Measurements from ENCODE around the gene MOB3B. TPM values are rescaled to one million over a fixed set of nuclear protein-coding genes. Genes with fewer than 3 reads are reported as not detected.

Gene MOB3B
- total RNA-seq, 4 donors from 2014 or later: 16.2 to 23.7 (median 19.7) TPM

DNA sequence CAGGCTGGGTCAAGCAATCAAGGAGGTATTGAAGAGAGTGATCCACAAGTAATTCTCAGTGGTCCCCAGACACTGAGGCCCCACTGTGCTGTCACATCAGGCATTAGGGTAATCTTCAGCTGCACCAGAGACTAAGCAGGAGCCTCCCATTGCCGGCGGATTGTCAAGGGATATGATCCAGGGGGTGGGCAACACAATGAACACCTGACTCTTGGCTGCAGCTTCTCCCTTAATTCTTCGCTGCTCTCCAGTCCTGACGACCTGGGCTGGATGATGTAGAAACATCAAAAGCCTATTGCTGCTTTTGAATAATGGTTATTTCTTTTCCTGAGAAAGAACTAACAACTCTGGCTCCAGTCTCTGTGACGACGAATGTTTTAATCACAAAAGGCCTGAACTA, 83.9 kb downstream of the MOB3B start:
- TF ChIP-seq, protein P1, sequence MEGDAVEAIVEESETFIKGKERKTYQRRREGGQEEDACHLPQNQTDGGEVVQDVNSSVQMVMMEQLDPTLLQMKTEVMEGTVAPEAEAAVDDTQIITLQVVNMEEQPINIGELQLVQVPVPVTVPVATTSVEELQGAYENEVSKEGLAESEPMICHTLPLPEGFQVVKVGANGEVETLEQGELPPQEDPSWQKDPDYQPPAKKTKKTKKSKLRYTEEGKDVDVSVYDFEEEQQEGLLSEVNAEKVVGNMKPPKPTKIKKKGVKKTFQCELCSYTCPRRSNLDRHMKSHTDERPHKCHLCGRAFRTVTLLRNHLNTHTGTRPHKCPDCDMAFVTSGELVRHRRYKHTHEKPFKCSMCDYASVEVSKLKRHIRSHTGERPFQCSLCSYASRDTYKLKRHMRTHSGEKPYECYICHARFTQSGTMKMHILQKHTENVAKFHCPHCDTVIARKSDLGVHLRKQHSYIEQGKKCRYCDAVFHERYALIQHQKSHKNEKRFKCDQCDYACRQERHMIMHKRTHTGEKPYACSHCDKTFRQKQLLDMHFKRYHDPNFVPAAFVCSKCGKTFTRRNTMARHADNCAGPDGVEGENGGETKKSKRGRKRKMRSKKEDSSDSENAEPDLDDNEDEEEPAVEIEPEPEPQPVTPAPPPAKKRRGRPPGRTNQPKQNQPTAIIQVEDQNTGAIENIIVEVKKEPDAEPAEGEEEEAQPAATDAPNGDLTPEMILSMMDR (IDR thresholded peaks at IDR 0.05): no peak
- H3K4me1 ChIP-seq: peaks cover 0 to 3% (median 0%) of the 10 kb centered on the region in 4 donors
- H3K9me3 ChIP-seq: no peaks in the 10 kb centered on the region
- H3K27ac ChIP-seq: no peak overlapping the region
- no peaks in the 10 kb centered on the region for H3K36me3 ChIP-seq
- DNase-seq (ENCODE audit: low spot score in 2 of 2): no peak
- H3K4me3 ChIP-seq: no peak overlapping the region
- no peaks in the 10 kb centered on the region for H3K27me3 ChIP-seq
- WGBS, 2 donors: 76% methylated on average over 6 of the region's 6 CpGs

DNA sequence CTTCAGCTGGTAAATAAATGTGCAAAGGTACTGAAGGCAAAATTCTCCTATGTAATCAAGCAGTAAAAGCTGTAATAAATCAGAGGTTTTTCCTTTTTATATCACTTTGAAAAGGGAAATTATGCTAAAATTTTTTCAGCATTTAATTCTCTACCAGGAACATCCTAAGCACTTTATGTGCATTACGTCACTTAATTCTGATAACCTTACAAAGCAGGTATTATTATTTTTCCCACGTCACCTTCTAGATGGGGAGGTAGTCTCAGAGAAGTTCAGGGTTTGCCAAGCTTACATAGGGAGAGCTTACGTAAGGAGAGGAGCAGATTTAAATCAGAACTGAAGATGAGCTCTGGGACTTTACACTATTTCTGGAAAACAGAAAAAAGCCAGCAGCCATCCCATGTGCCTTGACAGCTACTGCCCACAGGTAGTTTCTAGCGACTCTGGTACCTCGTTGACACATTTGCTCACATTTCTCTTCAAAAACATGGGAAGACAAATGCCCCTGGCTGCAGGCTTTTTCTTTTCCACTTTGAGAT, 84.5 kb downstream of the MOB3B start:
- Histone ChIP-seq H3K4me3 (no peak overlapping the region), H3K27ac (no peak overlapping the region), H3K9me3 (no peaks in the 10 kb centered on the region), H3K27me3 (no peaks in the 10 kb centered on the region), H3K36me3 (no peaks in the 10 kb centered on the region), H3K4me1 (no peaks in the 10 kb centered on the region)
- no peak for TF ChIP-seq POLR2A (IDR thresholded peaks at IDR 0.05)
- no peak for TF ChIP-seq EP300 (IDR thresholded peaks at IDR 0.05)
- TF ChIP-seq, protein P1 (IDR thresholded peaks at IDR 0.05): no peak
- WGBS, 2 donors: 93 to 95% methylated on average over 5 of the region's 5 CpGs
- DNase-seq (ENCODE audit: low spot score in 2 of 2): no peak

DNA sequence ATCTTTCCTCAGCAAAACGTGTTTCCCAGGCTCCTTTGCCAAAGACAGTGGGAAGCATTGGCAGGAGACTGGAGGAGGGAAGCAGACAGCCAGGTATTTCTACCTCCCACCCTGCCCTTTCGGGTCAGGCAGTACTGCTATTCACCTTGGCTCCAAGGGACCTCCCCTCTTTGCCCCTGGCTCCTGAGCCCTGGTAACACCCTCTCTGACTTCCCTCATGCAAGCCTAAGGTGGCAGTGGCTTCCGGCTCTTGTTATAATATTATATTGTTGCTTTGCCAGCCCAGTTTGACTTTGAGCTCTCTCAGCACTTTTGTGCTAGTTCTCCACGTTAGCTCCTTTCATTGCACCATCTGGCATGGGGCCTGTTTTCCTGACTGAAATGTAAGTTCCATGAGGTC, 87.2 kb downstream of the MOB3B start:
- DNase-seq (ENCODE audit: low spot score in 2 of 2): peak in 1 of 2 donors; percentile 10
- H3K4me1 ChIP-seq: peaks cover 0 to 9% (median 4%) of the 10 kb centered on the region in 4 donors
- no peaks in the 10 kb centered on the region for H3K36me3 ChIP-seq
- H3K27me3 ChIP-seq: no peaks in the 10 kb centered on the region
- TF ChIP-seq EP300 (IDR thresholded peaks at IDR 0.05) (no peak), POLR2A (IDR thresholded peaks at IDR 0.05) (no peak)
- TF ChIP-seq, protein P1 (IDR thresholded peaks at IDR 0.05): no peak
- H3K9me3 ChIP-seq: no peaks in the 10 kb centered on the region
- WGBS, 2 donors: 67 to 73% methylated on average over 4 of the region's 4 CpGs
- no peak overlapping the region for H3K4me3 ChIP-seq
- H3K27ac ChIP-seq: no peak overlapping the region

DNA sequence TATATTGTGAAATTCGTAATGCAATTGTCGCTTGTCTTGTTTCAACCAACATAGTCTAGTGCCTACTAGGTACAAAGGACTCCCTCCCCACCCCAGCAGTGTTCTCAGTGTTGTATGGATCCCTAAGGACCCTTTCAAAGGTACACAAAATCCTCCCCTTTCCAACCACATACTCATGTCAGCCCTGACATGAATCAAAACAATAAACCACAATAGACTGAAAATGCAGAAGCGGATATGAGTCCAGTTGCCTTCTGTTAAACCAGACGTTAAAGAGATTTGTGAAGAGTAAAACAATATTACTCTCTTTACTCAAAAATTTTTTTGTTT, 87.9 kb downstream of the MOB3B start:
- Histone ChIP-seq H3K4me1 (peaks cover 0 to 16% (median 8%) of the 10 kb centered on the region in 4 donors), H3K9me3 (no peaks in the 10 kb centered on the region), H3K36me3 (no peaks in the 10 kb centered on the region), H3K27ac (no peak overlapping the region), H3K4me3 (no peak overlapping the region), H3K27me3 (no peaks in the 10 kb centered on the region)
- DNase-seq (ENCODE audit: low spot score in 2 of 2): no peak
- WGBS, 2 donors: 94 to 95% methylated on average over 4 of the region's 4 CpGs
- TF ChIP-seq EP300 (IDR thresholded peaks at IDR 0.05) (no peak), POLR2A (IDR thresholded peaks at IDR 0.05) (no peak)
- TF ChIP-seq, protein P1 (IDR thresholded peaks at IDR 0.05): no peak

DNA sequence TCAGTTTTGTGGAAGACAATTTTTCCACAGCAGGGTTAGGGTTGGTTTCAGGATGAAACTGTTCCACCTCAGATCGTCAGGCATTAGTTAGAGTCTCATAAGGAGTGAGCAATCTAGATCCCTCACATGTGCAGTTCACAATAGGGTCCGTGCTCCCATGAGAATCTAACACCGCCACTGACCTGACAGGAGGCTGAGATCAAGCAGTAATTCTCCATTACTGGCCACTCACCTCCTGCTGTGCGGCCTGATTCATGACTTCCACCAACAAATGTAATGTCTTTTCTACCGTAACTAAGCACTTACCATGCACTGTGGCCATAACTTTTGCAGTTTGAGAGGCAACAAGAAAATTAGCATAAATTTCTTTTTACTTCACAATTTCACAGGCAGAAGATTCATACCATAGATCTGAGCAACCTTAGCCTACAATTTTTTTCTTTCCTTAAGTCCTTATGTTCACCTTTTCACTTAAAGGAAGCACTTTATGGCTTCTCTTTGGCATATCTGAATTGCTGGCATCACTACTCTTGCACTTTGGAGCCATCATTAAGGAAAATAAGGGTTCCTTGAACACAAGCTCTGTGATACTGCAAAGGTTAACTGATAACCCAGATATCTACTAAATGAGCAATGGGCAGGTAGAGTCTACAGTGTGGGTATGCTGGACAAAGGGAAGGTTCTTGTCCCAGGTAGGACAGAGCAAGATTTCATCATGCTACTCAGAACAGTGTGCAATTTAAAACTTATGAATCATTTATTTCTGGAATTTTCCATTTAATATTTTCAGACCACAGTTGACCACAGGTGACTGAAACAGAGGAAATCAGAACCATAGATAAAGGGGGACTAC, 88.5 kb downstream of the MOB3B start:
- DNase-seq (ENCODE audit: low spot score in 2 of 2): no peak
- no peaks in the 10 kb centered on the region for H3K9me3 ChIP-seq
- WGBS, 2 donors: 86 to 91% methylated on average over 5 of the region's 5 CpGs
- peaks cover 0 to 21% (median 8%) of the 10 kb centered on the region in 4 donors for H3K4me1 ChIP-seq
- H3K4me3 ChIP-seq: no peak overlapping the region
- no peaks in the 10 kb centered on the region for H3K27me3 ChIP-seq
- TF ChIP-seq EP300 (IDR thresholded peaks at IDR 0.05) (no peak), POLR2A (IDR thresholded peaks at IDR 0.05) (no peak)
- TF ChIP-seq, protein P1 (IDR thresholded peaks at IDR 0.05): no peak
- H3K27ac ChIP-seq: no peak overlapping the region
- no peaks in the 10 kb centered on the region for H3K36me3 ChIP-seq
